HK-2 (cell line): ENCODE data around the gene ZNF45.
"Not testable (repeated sequence)": the region's sequence is repeated elsewhere in the genome, so short reads cannot be mapped to it uniquely, and the experiment has no call there.

Source experiments
- DNase-seq: peaks from one replicate; pipeline ENCODE4 v3.0.0-alpha.2; 2018; ENCODE audit not compliant: unreplicated experiment

ZNF45 gene

DNA sequence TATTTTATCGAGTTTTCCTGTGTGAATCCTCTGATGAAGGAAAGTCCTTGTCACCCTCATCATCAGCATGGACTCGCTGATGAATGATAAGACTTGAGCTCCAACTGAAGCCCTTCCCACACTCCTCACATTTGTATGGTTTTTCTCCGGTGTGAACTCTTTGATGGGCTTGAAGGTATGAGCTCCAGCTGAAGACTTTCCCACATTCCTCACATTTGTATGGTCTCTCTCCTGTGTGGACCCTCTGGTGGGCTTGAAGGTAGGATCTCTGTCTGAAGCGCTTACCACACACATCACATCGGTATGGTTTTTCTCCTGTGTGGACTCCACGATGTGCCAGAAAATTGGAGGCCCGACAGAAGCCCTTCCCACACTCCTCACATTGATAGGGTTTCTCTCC lies 21.7 kb downstream of the ZNF45 start:
- DNase-seq, result no peak

DNA sequence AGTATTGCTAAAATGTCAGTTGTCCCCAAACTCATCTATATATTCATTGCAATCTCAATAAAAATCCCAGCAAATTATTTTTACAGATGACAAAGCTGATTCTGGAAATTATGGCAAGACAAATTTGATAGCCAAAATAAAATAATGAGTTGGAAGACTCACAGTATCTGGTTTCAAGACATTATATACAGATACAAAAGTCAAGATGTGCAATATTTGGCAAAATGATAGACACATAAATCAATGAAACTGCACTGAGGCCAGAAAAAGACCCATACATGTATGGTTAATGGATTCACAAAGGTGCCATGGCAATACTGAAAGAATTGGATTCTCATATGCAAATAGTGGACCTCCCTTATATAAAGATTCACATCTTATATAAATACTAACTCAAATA lies 24.2 kb downstream of the ZNF45 start:
- no peak for DNase-seq

DNA sequence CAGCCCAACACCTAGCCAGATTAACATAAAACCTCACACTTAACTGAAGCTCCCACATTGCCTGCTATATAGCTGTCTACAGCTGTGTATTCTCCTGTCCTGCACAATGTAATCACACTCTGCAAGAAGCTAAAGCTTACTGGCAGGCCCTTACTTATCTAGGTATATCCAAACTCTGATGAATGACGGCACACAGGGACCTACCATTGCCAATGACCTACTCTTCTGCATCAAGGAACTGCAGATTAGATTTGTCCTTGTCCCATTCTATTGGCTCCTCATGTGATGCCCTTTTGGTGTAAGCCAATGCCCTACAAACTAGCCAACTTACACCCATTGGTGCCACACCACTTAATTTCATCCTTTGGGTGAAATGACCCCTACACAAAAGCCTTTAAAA lies 26.4 kb downstream of the ZNF45 start:
- no peak for DNase-seq

DNA sequence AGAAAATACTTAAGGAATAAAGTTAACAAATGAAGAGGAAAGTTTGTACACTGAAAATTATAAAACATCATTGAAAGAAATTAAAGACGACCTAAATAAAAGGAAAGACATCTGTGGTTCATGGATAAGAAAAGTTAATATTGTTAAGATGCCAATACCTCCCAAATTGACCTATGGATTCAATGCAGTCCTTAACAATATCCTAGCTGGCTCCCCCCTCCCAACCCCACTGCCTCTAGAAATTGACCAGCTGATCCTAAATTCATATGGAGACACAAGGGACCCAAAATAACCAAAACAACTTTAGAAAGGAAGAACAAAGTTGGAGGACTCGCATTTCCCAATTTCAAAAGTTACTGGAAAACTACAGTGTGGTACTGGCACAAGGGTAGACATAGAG lies 28.3 kb downstream of the ZNF45 start:
- no peak for DNase-seq

DNA sequence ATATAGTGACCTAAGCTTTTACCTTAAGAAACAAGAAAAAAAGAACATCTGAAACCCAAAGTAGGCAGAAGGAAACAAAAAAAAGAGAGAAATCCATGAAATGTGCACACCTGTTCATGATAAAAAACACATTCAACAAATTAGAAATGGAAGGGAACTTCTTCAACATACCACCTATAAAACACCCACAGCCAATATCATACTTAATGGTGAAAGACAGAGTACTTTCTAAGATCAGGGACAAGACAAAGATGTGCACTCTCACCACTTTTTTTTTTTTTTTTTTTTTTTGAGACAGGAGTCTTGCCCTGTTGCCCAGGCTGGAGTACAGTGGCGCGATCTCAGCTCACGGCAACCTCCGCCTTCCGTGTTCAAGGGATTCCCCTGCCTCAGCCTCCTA lies 29.2 kb downstream of the ZNF45 start:
- DNase-seq, result no peak

DNA sequence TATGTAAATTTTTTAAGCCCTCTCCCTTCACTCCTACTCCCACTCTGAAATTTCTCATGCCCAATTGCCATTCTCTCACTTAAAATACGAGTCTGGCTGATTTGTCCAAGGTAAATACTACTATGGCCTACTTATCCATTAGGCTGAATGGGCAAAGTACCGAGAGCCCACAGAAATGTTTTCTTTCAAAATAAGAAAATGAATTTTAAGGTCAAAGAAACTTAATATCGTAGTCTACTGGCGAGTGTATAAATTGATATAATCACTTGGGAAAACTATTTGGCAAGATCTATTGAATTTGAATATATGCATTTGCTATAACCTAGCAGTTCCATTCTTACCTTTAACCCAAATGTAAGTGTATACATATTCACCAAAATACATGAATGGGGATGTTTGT lies 32.7 kb downstream of the ZNF45 start:
- no peak for DNase-seq

DNA sequence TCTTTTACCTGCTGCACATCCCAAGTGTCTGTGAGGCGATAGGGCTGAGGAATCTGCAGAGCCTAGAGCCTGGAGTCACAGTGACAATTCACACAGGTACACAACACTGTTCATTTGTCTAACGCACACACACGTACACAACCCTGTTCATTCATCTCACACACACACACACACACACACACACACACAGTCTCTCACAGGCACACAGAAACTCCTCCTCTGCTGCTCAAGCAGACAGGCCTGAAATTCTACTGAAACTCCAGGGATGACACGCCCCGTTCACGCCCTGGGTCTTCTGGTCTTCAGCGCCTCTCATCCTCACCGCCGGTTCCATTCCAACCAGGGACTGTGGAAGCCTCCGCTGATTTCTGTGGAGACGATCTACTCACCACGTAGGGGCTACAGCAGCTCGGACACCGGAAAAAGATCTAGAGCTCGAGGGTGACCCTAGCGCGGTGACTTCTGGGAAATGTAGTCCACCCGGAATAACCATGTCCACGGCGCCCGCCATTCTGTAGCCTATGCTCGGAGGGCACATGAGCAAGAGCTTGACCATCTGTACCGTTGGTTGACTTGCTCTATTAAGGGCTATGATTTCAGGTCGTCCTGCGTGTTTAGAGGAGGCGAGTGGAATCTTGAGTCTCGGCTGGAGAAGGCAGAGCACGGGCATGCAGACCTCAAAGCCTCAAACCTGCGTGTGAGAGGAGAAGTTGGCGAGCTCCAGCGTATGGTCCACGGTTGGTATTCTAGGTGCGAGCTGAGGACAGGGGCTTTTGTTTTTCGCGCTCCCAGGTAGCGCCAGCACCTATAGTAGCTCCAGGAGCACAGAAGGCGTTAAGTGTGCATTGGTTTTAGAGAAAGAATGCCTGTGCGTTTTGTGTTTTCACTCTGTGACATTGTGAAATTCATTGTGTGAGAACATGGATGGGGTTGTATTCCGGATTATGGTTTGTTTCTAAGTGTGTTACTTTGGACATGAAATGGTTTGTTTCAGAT lies 33.4 kb downstream of the ZNF45 start:
- DNase-seq, result peak; percentile 70

DNA sequence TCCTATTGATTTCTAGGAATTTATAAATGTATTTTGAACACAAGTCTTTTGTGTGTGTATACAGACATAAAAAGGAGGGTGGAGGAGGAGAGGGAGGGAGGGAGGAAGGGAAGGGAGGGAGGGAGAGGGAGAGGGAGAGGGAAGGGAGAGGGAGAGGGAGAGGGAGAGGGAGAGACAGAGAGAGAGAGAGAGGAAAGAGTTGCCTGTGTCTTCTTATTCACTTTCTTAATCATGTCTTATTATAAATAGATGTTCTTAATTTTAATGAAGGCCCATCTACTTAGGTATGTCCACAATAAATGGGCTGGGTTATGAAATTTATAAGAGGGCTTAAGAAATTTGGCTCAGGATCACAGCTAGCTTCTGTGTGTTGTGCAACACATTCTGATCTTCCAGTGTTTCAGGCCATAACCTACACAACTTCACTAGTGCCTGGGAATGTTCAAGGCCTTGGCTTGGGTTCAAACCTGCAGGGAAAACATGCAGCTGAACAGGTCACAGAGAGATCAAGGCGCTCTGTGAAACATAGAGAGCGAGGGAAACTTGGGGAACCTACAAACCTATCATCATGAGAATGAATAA lies 39.3 kb downstream of the ZNF45 start:
- no peak for DNase-seq

DNA sequence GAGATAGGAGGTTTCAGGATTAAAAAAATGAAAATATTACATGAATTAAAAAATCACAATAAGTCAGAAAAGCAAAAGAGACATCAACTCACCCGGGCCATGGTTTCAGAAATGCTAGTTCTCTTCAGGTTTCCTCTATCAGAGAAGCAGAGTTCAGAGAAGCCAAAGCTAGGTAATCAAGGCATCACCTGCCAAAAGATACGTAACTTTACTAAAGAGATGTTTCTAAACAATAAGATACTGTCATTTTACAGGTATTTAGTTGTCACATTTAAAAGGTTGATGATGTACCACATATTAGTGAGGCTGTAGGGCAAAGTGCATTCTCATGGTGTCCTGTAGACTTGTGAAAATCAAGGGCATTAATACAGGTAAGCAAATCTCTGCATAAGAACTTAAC lies 51.2 kb downstream of the ZNF45 start, which contains the start of gene ZNF404:
Gene ZNF404 (minus strand): TSS at position 101 of the 400 bp plus-strand sequence.
- DNase-seq, result no peak

DNA sequence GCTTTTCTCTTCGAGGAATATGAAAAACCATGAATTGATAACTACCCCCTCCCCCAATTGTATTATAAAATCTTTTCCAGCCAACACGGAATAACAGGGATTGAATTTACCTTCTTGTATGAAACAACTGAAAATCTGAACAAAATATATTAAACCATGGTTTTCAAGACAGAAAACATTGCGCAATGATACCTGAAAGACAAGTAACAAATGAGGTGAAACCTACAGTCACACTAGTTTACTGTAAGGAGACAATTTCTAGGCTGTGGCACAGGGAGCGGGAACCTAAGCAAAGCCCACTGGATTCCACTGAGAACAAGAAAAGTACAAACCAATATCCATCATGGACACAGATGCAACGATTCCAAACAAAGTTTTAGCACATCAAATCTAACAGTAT lies 54.6 kb downstream of the ZNF45 start:
- no peak for DNase-seq

DNA sequence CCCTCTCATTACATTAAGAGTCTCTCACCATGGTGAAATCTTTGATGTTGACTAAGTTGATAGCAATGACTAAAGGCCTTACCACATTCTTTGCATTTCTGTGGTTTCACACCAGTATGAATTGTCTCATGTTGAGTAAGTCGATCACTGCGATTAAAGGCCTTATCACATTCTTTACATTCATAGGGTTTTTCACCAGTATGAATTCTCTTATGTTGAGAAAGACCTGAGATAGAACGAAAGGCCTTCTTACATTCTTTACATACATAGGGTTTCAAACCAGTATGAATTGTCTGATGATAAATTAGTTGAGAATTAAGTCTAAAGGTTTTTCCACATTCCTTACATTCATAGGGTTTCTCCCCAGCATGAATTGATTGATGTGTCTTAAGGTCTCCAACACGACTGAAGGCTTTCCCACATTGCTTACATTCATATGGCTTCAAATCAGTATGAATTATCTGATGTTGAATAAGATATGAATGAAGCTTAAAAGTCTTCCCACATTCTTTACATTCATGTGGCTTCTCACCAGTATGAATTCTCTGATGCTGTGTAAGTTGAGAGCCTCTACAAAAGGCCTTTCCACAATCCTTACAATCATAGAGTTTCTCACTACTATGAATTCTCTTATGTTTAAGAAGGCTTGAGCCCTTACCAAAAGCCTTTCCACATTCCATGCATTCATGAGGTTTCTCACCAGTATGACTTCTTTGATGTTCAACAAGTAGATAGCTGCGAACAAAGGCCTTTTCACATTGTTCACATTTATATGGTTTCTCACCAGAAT lies 62.3 kb downstream of the ZNF45 start:
- no peak for DNase-seq

DNA sequence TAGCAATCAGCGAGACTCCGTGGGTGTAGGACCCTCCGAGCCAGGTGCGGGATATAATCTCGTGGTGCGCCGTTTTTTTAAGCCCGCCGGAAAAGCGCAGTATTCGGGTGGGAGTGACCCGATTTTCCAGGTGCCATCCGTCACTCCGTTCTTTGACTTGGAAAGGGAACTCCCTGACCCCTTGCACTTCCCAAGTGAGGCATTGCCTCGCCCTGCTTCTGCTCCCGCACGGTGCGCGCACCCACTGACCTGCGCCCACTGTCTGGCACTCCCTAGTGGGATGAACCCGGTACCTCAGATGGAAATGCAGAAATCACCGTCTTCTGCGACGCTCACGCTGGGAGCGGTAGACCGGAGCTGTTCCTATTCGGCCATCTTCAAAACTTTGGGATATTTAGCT lies 68.2 kb downstream of the ZNF45 start:
- not testable (repeated sequence) for DNase-seq
